ENCODE data around the gene WDR1. TPM values are rescaled to one million over a fixed set of nuclear protein-coding genes. Genes with fewer than 3 reads are reported as not detected.
A peak's percentile ranks its signal among the peaks of the same experiment; 100 is the strongest.

The WDR1 gene
- total RNA-seq, 4 donors from 2014 or later: 196 to 268 (median 246) TPM

GRCh38 chr4:10066670-10067651 is 49.6 kb downstream of the WDR1 start:
- Histone ChIP-seq H3K27me3 (no peaks in the 10 kb centered on the region), H3K4me1 (peaks cover 0 to 8% (median 4%) of the 10 kb centered on the region in 4 donors), H3K36me3 (peaks cover 0 to 6% (median 0%) of the 10 kb centered on the region in 4 donors), H3K27ac (no peak overlapping the region), H3K9me3 (no peaks in the 10 kb centered on the region), H3K4me3 (no peak overlapping the region)
- DNase-seq: no peak
- in situ Hi-C loops (cut with MboI; ENCODE audit: low pct_ligation_motif_present in 1 of 4, low pct_unique_long_range_greater_than_20kb in 1 of 4, low sequenced_read_pairs in 3 of 4) (no loop called here), intact Hi-C loops (cut with DNase I; ENCODE audit: low total_unique reads) (no loop called here)
- no peak for TF ChIP-seq EP300 (IDR thresholded peaks at IDR 0.05; ENCODE audit: low read depth)
- TF ChIP-seq POLR2AphosphoS5 (IDR thresholded peaks at IDR 0.05): no peak
- TF ChIP-seq CTCF (IDR thresholded peaks at IDR 0.05): no peak
- no peak for TF ChIP-seq POLR2A (IDR thresholded peaks at IDR 0.05)
- WGBS, 2 donors (ENCODE audit: low coverage in 1 of 2): 91 to 95% methylated on average over 7 to 15 of the region's 15 CpGs

GRCh38 chr4:10066206-10066605 is 50.4 kb downstream of the WDR1 start:
- H3K36me3 ChIP-seq: peaks cover 0 to 6% (median 0%) of the 10 kb centered on the region in 4 donors
- TF ChIP-seq CTCF (IDR thresholded peaks at IDR 0.05) (no peak), EP300 (IDR thresholded peaks at IDR 0.05; ENCODE audit: low read depth) (no peak), POLR2AphosphoS5 (IDR thresholded peaks at IDR 0.05) (no peak), POLR2A (IDR thresholded peaks at IDR 0.05) (no peak)
- peaks cover 0 to 8% (median 4%) of the 10 kb centered on the region in 4 donors for H3K4me1 ChIP-seq
- H3K27ac ChIP-seq: no peak overlapping the region
- in situ Hi-C loops (cut with MboI; ENCODE audit: low pct_ligation_motif_present in 1 of 4, low pct_unique_long_range_greater_than_20kb in 1 of 4, low sequenced_read_pairs in 3 of 4) (no loop called here), intact Hi-C loops (cut with DNase I; ENCODE audit: low total_unique reads) (no loop called here)
- 69 to 100% methylated on average over 1 to 2 of the region's 2 CpGs for WGBS, 2 donors (ENCODE audit: low coverage in 1 of 2)
- H3K9me3 ChIP-seq: no peaks in the 10 kb centered on the region
- no peak overlapping the region for H3K4me3 ChIP-seq
- no peaks in the 10 kb centered on the region for H3K27me3 ChIP-seq
- no peak for DNase-seq

- peak overlapping the region in 3 of 4 donors; percentile 1 to 39 (median 28) for H3K27ac ChIP-seq
- in situ Hi-C loops (cut with MboI; ENCODE audit: low pct_ligation_motif_present in 1 of 4, low pct_unique_long_range_greater_than_20kb in 1 of 4, low sequenced_read_pairs in 3 of 4): no loop called here
Measured at GRCh38 chr4:10063544-10064300, 52.9 kb downstream of the WDR1 start.

More at GRCh38 chr4:10063544-10064300, 52.9 kb downstream of the WDR1 start:
- Histone ChIP-seq H3K9me3 (no peaks in the 10 kb centered on the region), H3K36me3 (peaks cover 0 to 6% (median 0%) of the 10 kb centered on the region in 4 donors), H3K27me3 (no peaks in the 10 kb centered on the region), H3K4me3 (no peak overlapping the region), H3K4me1 (peaks cover 0 to 8% (median 4%) of the 10 kb centered on the region in 4 donors)
- peak in 4 of 5 experiments; percentile 29 to 43 (median 30) for TF ChIP-seq CTCF (IDR thresholded peaks at IDR 0.05)
- TF ChIP-seq POLR2A (IDR thresholded peaks at IDR 0.05): no peak
- DNase-seq: peak; percentile 28
- intact Hi-C loops (cut with DNase I; ENCODE audit: low total_unique reads): no loop called here
- 61 to 80% methylated on average over 3 to 9 of the region's 9 CpGs for WGBS, 2 donors (ENCODE audit: low coverage in 1 of 2)

Measured in transverse colon (tissue), 4 donors.